ENCODE results near the gene STXBP6.

STXBP6 gene

DNA sequence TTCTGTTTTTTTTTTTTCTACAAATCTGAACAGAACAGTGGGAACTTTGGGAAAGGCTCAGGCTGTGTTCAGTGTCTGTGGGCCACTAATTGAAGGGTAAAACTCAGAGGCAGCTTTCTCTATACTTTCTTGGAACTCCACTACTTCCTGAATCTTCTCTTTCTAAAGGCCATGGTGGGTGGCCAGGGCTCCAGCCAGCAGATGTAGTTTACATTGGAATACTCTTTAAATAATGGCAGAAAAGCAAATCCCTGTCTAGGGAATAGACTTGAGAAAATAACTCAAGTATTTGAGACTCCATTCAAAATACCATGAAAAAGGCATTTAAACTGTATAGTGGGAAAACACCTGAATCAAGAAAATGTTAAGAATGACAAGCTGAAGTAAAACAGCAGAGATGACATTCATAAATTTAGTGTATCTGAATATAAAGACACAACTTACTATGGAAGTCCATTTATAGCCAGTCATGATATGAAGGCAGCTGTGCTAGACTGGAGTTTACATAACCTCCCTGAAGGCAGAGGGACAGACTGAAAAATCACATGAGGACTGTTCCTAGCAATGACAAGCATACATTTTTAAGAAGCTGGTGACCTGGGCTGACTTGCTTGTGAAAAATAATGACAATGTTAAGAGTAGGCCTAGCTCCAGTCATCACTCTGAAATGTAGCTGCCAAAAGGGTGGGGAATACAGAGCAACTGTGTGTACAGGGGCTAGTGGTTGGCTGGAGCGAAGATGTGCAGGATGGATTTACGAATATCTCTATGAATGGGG is 168.6 kb downstream of the STXBP6 start:
- H3K4me1 ChIP-seq (ENCODE audit: control insufficient read depth in 2 of 2, insufficient read depth in 2 of 2, low read length in 2 of 2) = peaks cover 3% of the 10 kb centered on the region in 2 donors
- H3K9ac ChIP-seq (ENCODE audit: low read depth in 1 of 2, low read length in 2 of 2) = no peak overlapping the region
- H3K27ac ChIP-seq (ENCODE audit: low read depth in 2 of 2, low read length in 2 of 2) = no peak overlapping the region
- no peak overlapping the region for H3K4me3 ChIP-seq (ENCODE audit: low read length in 2 of 2)
- no peaks in the 10 kb centered on the region for H3K9me3 ChIP-seq (ENCODE audit: control insufficient read depth in 2 of 2, low read length in 2 of 2)
- H3K36me3 ChIP-seq (ENCODE audit: control insufficient read depth in 2 of 2, insufficient read depth in 2 of 2, low read length in 2 of 2) = no peaks in the 10 kb centered on the region
- H3K27me3 ChIP-seq (ENCODE audit: control insufficient read depth in 2 of 2, insufficient read depth in 2 of 2, low read length in 2 of 2) = no peaks in the 10 kb centered on the region

- H3K4me1 ChIP-seq (ENCODE audit: control insufficient read depth in 2 of 2, insufficient read depth in 2 of 2, low read length in 2 of 2) = peaks cover 3 to 9% of the 10 kb centered on the region in 2 donors
- no peaks in the 10 kb centered on the region for H3K36me3 ChIP-seq (ENCODE audit: control insufficient read depth in 2 of 2, insufficient read depth in 2 of 2, low read length in 2 of 2)
- H3K27ac ChIP-seq (ENCODE audit: low read depth in 2 of 2, low read length in 2 of 2) = no peak overlapping the region
- no peak overlapping the region for H3K9ac ChIP-seq (ENCODE audit: low read depth in 1 of 2, low read length in 2 of 2)
- no peak overlapping the region for H3K4me3 ChIP-seq (ENCODE audit: low read length in 2 of 2)
- no peaks in the 10 kb centered on the region for H3K27me3 ChIP-seq (ENCODE audit: control insufficient read depth in 2 of 2, insufficient read depth in 2 of 2, low read length in 2 of 2)
- no peaks in the 10 kb centered on the region for H3K9me3 ChIP-seq (ENCODE audit: control insufficient read depth in 2 of 2, low read length in 2 of 2)
Observed at GRCh38 chr14:24880689-24881088, 169.3 kb downstream of the STXBP6 start.

GRCh38 chr14:24879661-24880386 is 170.1 kb downstream of the STXBP6 start:
- Histone ChIP-seq H3K4me1 (ENCODE audit: control insufficient read depth in 2 of 2, insufficient read depth in 2 of 2, low read length in 2 of 2) (peaks cover 0 to 14% of the 10 kb centered on the region in 2 donors), H3K9me3 (ENCODE audit: control insufficient read depth in 2 of 2, low read length in 2 of 2) (no peaks in the 10 kb centered on the region), H3K27ac (ENCODE audit: low read depth in 2 of 2, low read length in 2 of 2) (no peak overlapping the region), H3K4me3 (ENCODE audit: low read length in 2 of 2) (no peak overlapping the region), H3K27me3 (ENCODE audit: control insufficient read depth in 2 of 2, insufficient read depth in 2 of 2, low read length in 2 of 2) (no peaks in the 10 kb centered on the region), H3K9ac (ENCODE audit: low read depth in 1 of 2, low read length in 2 of 2) (no peak overlapping the region), H3K36me3 (ENCODE audit: control insufficient read depth in 2 of 2, insufficient read depth in 2 of 2, low read length in 2 of 2) (no peaks in the 10 kb centered on the region)

DNA sequence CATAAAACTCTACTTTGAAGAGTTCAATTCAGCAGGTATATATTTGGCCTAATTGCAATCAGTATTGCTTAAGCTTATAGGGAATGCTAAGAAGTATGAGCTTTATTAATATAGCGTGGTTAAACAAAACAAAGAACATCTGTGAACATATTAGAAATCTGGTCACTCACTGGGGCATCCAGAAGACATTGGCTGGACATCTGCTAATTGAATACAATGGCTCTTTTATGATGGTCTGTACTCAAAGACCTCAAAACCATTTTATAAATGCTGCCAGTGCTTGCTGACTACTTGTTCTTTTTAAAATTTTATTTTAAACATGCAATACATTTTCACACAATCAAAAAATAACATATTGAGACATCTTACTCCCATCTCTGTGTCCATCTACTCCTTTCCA is 173.0 kb downstream of the STXBP6 start:
- Histone ChIP-seq H3K27me3 (ENCODE audit: control insufficient read depth in 2 of 2, insufficient read depth in 2 of 2, low read length in 2 of 2) (no peaks in the 10 kb centered on the region), H3K9ac (ENCODE audit: low read depth in 1 of 2, low read length in 2 of 2) (no peak overlapping the region), H3K36me3 (ENCODE audit: control insufficient read depth in 2 of 2, insufficient read depth in 2 of 2, low read length in 2 of 2) (no peaks in the 10 kb centered on the region), H3K4me1 (ENCODE audit: control insufficient read depth in 2 of 2, insufficient read depth in 2 of 2, low read length in 2 of 2) (peaks cover 0 to 14% of the 10 kb centered on the region in 2 donors), H3K4me3 (ENCODE audit: low read length in 2 of 2) (no peak overlapping the region), H3K27ac (ENCODE audit: low read depth in 2 of 2, low read length in 2 of 2) (no peak overlapping the region), H3K9me3 (ENCODE audit: control insufficient read depth in 2 of 2, low read length in 2 of 2) (no peaks in the 10 kb centered on the region)

- Histone ChIP-seq H3K9me3 (ENCODE audit: control insufficient read depth in 2 of 2, low read length in 2 of 2) (no peaks in the 10 kb centered on the region), H3K4me1 (ENCODE audit: control insufficient read depth in 2 of 2, insufficient read depth in 2 of 2, low read length in 2 of 2) (peaks cover 0 to 14% of the 10 kb centered on the region in 2 donors), H3K4me3 (ENCODE audit: low read length in 2 of 2) (no peak overlapping the region), H3K27ac (ENCODE audit: low read depth in 2 of 2, low read length in 2 of 2) (peak overlapping the region in 1 of 2 donors; percentile 20), H3K27me3 (ENCODE audit: control insufficient read depth in 2 of 2, insufficient read depth in 2 of 2, low read length in 2 of 2) (no peaks in the 10 kb centered on the region), H3K36me3 (ENCODE audit: control insufficient read depth in 2 of 2, insufficient read depth in 2 of 2, low read length in 2 of 2) (no peaks in the 10 kb centered on the region), H3K9ac (ENCODE audit: low read depth in 1 of 2, low read length in 2 of 2) (no peak overlapping the region)
Observed at GRCh38 chr14:24875991-24876878, 173.7 kb downstream of the STXBP6 start.

GRCh38 chr14:24875203-24875838 is 174.6 kb downstream of the STXBP6 start:
- Histone ChIP-seq H3K27ac (ENCODE audit: low read depth in 2 of 2, low read length in 2 of 2) (no peak overlapping the region), H3K4me3 (ENCODE audit: low read length in 2 of 2) (no peak overlapping the region)

DNA sequence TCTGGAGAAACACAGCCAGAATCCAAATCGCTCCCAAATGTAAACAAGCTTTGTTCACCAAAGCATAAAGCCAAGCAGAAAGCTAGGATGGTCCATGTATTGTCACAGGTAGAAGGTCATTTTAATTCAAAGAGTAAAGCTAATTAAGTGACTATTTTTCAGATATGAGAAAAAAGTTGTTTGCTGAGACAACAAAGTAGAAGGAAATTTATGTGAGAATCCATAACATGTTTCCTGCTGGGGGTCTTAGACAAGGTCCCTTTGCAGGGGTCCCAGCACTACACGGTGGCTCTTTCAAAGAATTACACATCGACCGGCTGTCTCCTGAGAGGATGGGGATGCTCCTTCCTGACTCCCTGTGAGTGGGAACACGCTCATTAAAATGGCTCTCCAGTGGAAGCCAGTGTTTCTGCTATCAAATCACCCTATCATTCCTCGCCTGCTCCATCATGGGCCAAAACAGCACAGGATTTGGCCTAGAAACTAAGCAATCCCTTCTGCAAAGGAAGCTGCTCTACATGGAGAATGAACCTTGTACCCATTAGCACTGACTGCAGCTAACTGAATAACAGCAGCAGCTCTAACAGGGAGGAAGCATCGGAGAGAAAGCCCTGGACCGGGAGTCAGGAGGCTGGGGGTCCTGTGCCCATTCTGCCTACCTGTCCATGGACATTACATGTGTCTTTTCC is 175.3 kb downstream of the STXBP6 start:
- Histone ChIP-seq H3K9me3 (ENCODE audit: control insufficient read depth in 2 of 2, low read length in 2 of 2) (no peaks in the 10 kb centered on the region), H3K36me3 (ENCODE audit: control insufficient read depth in 2 of 2, insufficient read depth in 2 of 2, low read length in 2 of 2) (no peaks in the 10 kb centered on the region), H3K4me3 (ENCODE audit: low read length in 2 of 2) (no peak overlapping the region), H3K9ac (ENCODE audit: low read depth in 1 of 2, low read length in 2 of 2) (no peak overlapping the region), H3K27ac (ENCODE audit: low read depth in 2 of 2, low read length in 2 of 2) (no peak overlapping the region), H3K27me3 (ENCODE audit: control insufficient read depth in 2 of 2, insufficient read depth in 2 of 2, low read length in 2 of 2) (no peaks in the 10 kb centered on the region), H3K4me1 (ENCODE audit: control insufficient read depth in 2 of 2, insufficient read depth in 2 of 2, low read length in 2 of 2) (peaks cover 0 to 14% of the 10 kb centered on the region in 2 donors)

More at GRCh38 chr14:24875203-24875838, 174.6 kb downstream of the STXBP6 start:
- Histone ChIP-seq H3K4me1 (ENCODE audit: control insufficient read depth in 2 of 2, insufficient read depth in 2 of 2, low read length in 2 of 2) (peaks cover 0 to 14% of the 10 kb centered on the region in 2 donors), H3K9me3 (ENCODE audit: control insufficient read depth in 2 of 2, low read length in 2 of 2) (no peaks in the 10 kb centered on the region), H3K9ac (ENCODE audit: low read depth in 1 of 2, low read length in 2 of 2) (no peak overlapping the region), H3K27me3 (ENCODE audit: control insufficient read depth in 2 of 2, insufficient read depth in 2 of 2, low read length in 2 of 2) (no peaks in the 10 kb centered on the region), H3K36me3 (ENCODE audit: control insufficient read depth in 2 of 2, insufficient read depth in 2 of 2, low read length in 2 of 2) (no peaks in the 10 kb centered on the region)

DNA sequence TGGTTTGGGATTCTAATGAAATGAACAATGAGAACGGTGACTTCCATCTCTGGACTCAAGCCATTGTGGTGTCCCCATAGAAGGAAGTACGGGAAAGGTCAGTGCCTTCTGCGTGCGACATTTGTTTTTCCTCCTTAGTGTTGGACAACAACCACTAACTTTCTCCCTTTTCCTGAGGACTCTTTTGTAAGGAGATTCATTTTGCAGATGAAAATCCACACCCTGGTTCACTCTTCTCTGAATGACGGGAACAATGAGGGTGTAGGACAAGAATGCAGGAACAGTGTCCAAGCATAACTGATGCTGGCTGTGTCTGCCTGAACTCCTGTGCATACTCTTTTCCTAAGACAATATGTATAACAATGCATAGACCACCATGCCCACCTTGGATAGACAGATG is 176.4 kb downstream of the STXBP6 start:
- Histone ChIP-seq H3K36me3 (ENCODE audit: control insufficient read depth in 2 of 2, insufficient read depth in 2 of 2, low read length in 2 of 2) (no peaks in the 10 kb centered on the region), H3K9ac (ENCODE audit: low read depth in 1 of 2, low read length in 2 of 2) (no peak overlapping the region), H3K4me1 (ENCODE audit: control insufficient read depth in 2 of 2, insufficient read depth in 2 of 2, low read length in 2 of 2) (peaks cover 0 to 14% of the 10 kb centered on the region in 2 donors), H3K9me3 (ENCODE audit: control insufficient read depth in 2 of 2, low read length in 2 of 2) (no peaks in the 10 kb centered on the region), H3K4me3 (ENCODE audit: low read length in 2 of 2) (no peak overlapping the region), H3K27me3 (ENCODE audit: control insufficient read depth in 2 of 2, insufficient read depth in 2 of 2, low read length in 2 of 2) (no peaks in the 10 kb centered on the region), H3K27ac (ENCODE audit: low read depth in 2 of 2, low read length in 2 of 2) (no peak overlapping the region)

- Histone ChIP-seq H3K36me3 (ENCODE audit: control insufficient read depth in 2 of 2, insufficient read depth in 2 of 2, low read length in 2 of 2) (no peaks in the 10 kb centered on the region), H3K9ac (ENCODE audit: low read depth in 1 of 2, low read length in 2 of 2) (no peak overlapping the region), H3K4me1 (ENCODE audit: control insufficient read depth in 2 of 2, insufficient read depth in 2 of 2, low read length in 2 of 2) (peaks cover 0 to 9% of the 10 kb centered on the region in 2 donors), H3K9me3 (ENCODE audit: control insufficient read depth in 2 of 2, low read length in 2 of 2) (no peaks in the 10 kb centered on the region), H3K27me3 (ENCODE audit: control insufficient read depth in 2 of 2, insufficient read depth in 2 of 2, low read length in 2 of 2) (no peaks in the 10 kb centered on the region), H3K27ac (ENCODE audit: low read depth in 2 of 2, low read length in 2 of 2) (no peak overlapping the region), H3K4me3 (ENCODE audit: low read length in 2 of 2) (no peak overlapping the region)
Observed at GRCh38 chr14:24870949-24871701, 178.8 kb downstream of the STXBP6 start.

Measured in mucosa of rectum (tissue), 2 donors.